Naive thymus-derived CD8-positive, alpha-beta T cell (primary cell): ENCODE measurements around the gene COQ9. TPM values are rescaled to one million over a fixed set of nuclear protein-coding genes. Genes with fewer than 3 reads are reported as not detected.
A peak's percentile ranks its signal among the peaks of the same experiment; 100 is the strongest.

Experiments
- ATAC-seq, 2 donors: fragments of 150-1000 bp; cut with Tn5 transposase in 1 of 2; sonication (Bioruptor Pico), chemical (Tn5 transposase) in 1 of 2; 1 replicate in 1 of 2; 2 replicates in 1 of 2; pipeline ENCODE4 v1.10.0; 2021; ENCODE audit warnings: mild to moderate bottlenecking in 2 of 2, moderate library complexity in 2 of 2
- POLR2A ChIA-PET: fragments of 350-600 bp; sonication (Branson Sonifier 250); formaldehyde crosslinking; loops from one replicate; lab custom pipeline; 2021; ENCODE audit warnings: antibody characterized with exemption; lab: Charles Lee
- DNase-seq, 10 donors: peaks; one replicate each; pipeline versions ENCODE4 v3.0.0 to v3.0.0-alpha.2; 2020 to 2022
- H3K27ac Mint-ChIP-seq, 10 donors: one replicate each; pipeline ENCODE4 v1.8.0; 2020 to 2022; ENCODE audit warnings: mild to moderate bottlenecking in 10 of 10, mixed read lengths in 10 of 10, moderate library complexity in 4 of 10, inconsistent platforms in 1 of 10
- H3K27me3 Mint-ChIP-seq, 5 donors: one replicate each; pipeline ENCODE4 v1.8.0; 2021 to 2022; ENCODE audit warnings: mixed read lengths in 5 of 5
- H3K36me3 Mint-ChIP-seq, 3 donors: one replicate each; pipeline ENCODE4 v1.8.0; 2020 to 2022; ENCODE audit warnings: mixed read lengths in 3 of 3, mild to moderate bottlenecking in 2 of 3, inconsistent platforms in 1 of 3
- H3K4me1 Mint-ChIP-seq, 4 donors: one replicate each; pipeline ENCODE4 v1.8.0; 2021 to 2022; ENCODE audit warnings: mixed read lengths in 4 of 4
- H3K4me3 Mint-ChIP-seq, 10 donors: one replicate each; pipeline ENCODE4 v1.8.0; 2020 to 2022; ENCODE audit warnings: mild to moderate bottlenecking in 10 of 10, mixed read lengths in 10 of 10, moderate library complexity in 6 of 10, inconsistent platforms in 1 of 10
- H3K9me3 Mint-ChIP-seq, 9 donors: one replicate each; pipeline ENCODE4 v1.8.0; 2020 to 2022; ENCODE audit warnings: mixed read lengths in 9 of 9, mild to moderate bottlenecking in 3 of 9, inconsistent platforms in 1 of 9, moderate library complexity in 1 of 9
- polyA plus RNA-seq, 3 donors: library from polyadenylated mRNA; unstranded; fragments of 300-500 nt; fragmentation: Illumina TruSeq; gene quantifications; one replicate each; pipeline ENCODE4 v1.2.3, GENCODE V29; 2021
- total RNA-seq, 8 experiments: library from RNA in 2 of 8; stranded (reverse) in 2 of 8; gene quantifications; one replicate each; pipeline ENCODE4 v1.2.3 and lab custom pipeline; 2021 to 2026

Gene COQ9
- total and polyA plus RNA-seq, 5 experiments from 2014 or later: 22.8 to 59.0 (median 35.8) TPM

- Mint-ChIP-seq H3K36me3 (peaks cover 0 to 5% (median 0%) of the 10 kb centered on the region in 3 donors), H3K27me3 (peaks cover 0 to 2% (median 0%) of the 10 kb centered on the region in 5 donors), H3K9me3 (no peaks in the 10 kb centered on the region), H3K27ac (peak overlapping the region in 2 of 10 donors; percentile 51 to 85), H3K4me3 (peak overlapping the region in 2 of 10 donors; percentile 24 to 25), H3K4me1 (peaks cover 24 to 36% (median 31%) of the 10 kb centered on the region in 4 donors)
- no peak for ATAC-seq
- POLR2A ChIA-PET: interaction anchor here (0.6 to 1.3 kb wide), 6 partner anchors 8 to 445 kb away, joined by 3 to 5 read pairs (median 4); partner anchors contain the start of genes ADGRG5 and POLR2C
- DNase-seq: no peak
Observed at GRCh38 chr16:57482845-57483545, 35.7 kb downstream of the COQ9 start.

- DNase-seq: no peak
- Mint-ChIP-seq H3K27ac (peak overlapping the region in 2 of 10 donors; percentile 38 to 74), H3K4me3 (peak overlapping the region in 4 of 10 donors; percentile 9 to 74 (median 50)), H3K27me3 (peaks cover 0 to 2% (median 0%) of the 10 kb centered on the region in 5 donors), H3K36me3 (peaks cover 0 to 2% (median 0%) of the 10 kb centered on the region in 3 donors), H3K4me1 (peaks cover 24 to 36% (median 27%) of the 10 kb centered on the region in 4 donors), H3K9me3 (no peaks in the 10 kb centered on the region)
- no peak for ATAC-seq
- POLR2A ChIA-PET: interaction anchor here (1.2 to 1.3 kb wide), 2 partner anchors 9 to 21 kb away, joined by 4 to 5 read pairs; partner anchors contain the start of gene POLR2C
Observed at GRCh38 chr16:57483725-57484514, 36.6 kb downstream of the COQ9 start.

GRCh38 chr16:57484515-57485005, 37.3 kb downstream of the COQ9 start:
- H3K27ac Mint-ChIP-seq: peak overlapping the region in 4 of 10 donors; percentile 46 to 74 (median 63)
- peaks cover 0 to 2% (median 0%) of the 10 kb centered on the region in 5 donors for H3K27me3 Mint-ChIP-seq
- H3K36me3 Mint-ChIP-seq: no peaks in the 10 kb centered on the region
- no peak for DNase-seq
- no peaks in the 10 kb centered on the region for H3K9me3 Mint-ChIP-seq
- no peak for ATAC-seq
- peak overlapping the region in 8 of 10 donors; percentile 9 to 91 (median 66) for H3K4me3 Mint-ChIP-seq
- H3K4me1 Mint-ChIP-seq: peaks cover 22 to 32% (median 23%) of the 10 kb centered on the region in 4 donors
- POLR2A ChIA-PET: interaction anchor here (1.2 to 4.5 kb wide), 3 partner anchors 21 to 53 kb away, joined by 4 to 42 read pairs (median 5); partner anchors contain the start of genes CCDC102A and POLR2C

GRCh38 chr16:57485091-57485915, 38.0 kb downstream of the COQ9 start:
- no peak for DNase-seq
- Mint-ChIP-seq H3K4me1 (peaks cover 21 to 31% (median 22%) of the 10 kb centered on the region in 4 donors), H3K36me3 (no peaks in the 10 kb centered on the region), H3K9me3 (no peaks in the 10 kb centered on the region), H3K27ac (peak overlapping the region in 8 of 10 donors; percentile 37 to 88 (median 74)), H3K27me3 (peaks cover 0 to 2% (median 0%) of the 10 kb centered on the region in 5 donors), H3K4me3 (peak overlapping the region; percentile 83 to 94 (median 88))
- no peak for ATAC-seq
- POLR2A ChIA-PET: interaction anchor here (0.5 to 4.5 kb wide), 8 partner anchors 12 to 100 kb away, joined by 3 to 42 read pairs (median 6); partner anchors contain the start of genes CCDC102A, CIAPIN1, COQ9 and POLR2C

- POLR2A ChIA-PET: interaction anchor here (1.0 to 4.5 kb wide), 7 partner anchors 11 to 56 kb away, joined by 3 to 42 read pairs (median 6); partner anchors contain the start of genes ADGRG5, CCDC102A, CIAPIN1 and COQ9
- peak within 1 kb of the TSS; percentile 35 to 88 (median 74) for H3K27ac Mint-ChIP-seq
- no peaks in the 10 kb centered on the region for H3K36me3 Mint-ChIP-seq
- peak; percentile 92 to 96 for ATAC-seq
- peaks cover 19 to 31% (median 22%) of the 10 kb centered on the region in 4 donors for H3K4me1 Mint-ChIP-seq
- no peaks in the 10 kb centered on the region for H3K27me3 Mint-ChIP-seq
- DNase-seq: peak; percentile 57 to 84 (median 69)
- peak within 1 kb of the TSS; percentile 83 to 94 (median 88) for H3K4me3 Mint-ChIP-seq
- no peaks in the 10 kb centered on the region for H3K9me3 Mint-ChIP-seq
Observed at GRCh38 chr16:57485916-57486857, 38.9 kb downstream of the COQ9 start, which contains the start of gene DOK4. TSS of gene DOK4 (minus strand) at chr16:57486493. CDS start at chr16:57479507, 6,986 bp downstream.

GRCh38 chr16:57486858-57487834, 39.9 kb downstream of the COQ9 start:
- DNase-seq: no peak
- no peaks in the 10 kb centered on the region for H3K9me3 Mint-ChIP-seq
- ATAC-seq: no peak
- H3K36me3 Mint-ChIP-seq: no peaks in the 10 kb centered on the region
- POLR2A ChIA-PET: interaction anchor here (1.0 to 4.5 kb wide), 5 partner anchors 10 to 55 kb away, joined by 3 to 42 read pairs (median 6); partner anchors contain the start of genes ADGRG5, CCDC102A, CIAPIN1 and COQ9
- peaks cover 18 to 31% (median 22%) of the 10 kb centered on the region in 4 donors for H3K4me1 Mint-ChIP-seq
- H3K4me3 Mint-ChIP-seq: peak overlapping the region; percentile 73 to 91 (median 82)
- H3K27me3 Mint-ChIP-seq: no peaks in the 10 kb centered on the region
- peak overlapping the region; percentile 35 to 87 (median 66) for H3K27ac Mint-ChIP-seq

- H3K4me3 Mint-ChIP-seq: no peak overlapping the region
- POLR2A ChIA-PET: interaction anchor here (0.6 to 1.2 kb wide), 2 partner anchors 16 to 48 kb away, joined by 3 to 6 read pairs; partner anchors contain the start of gene CCDC102A
Observed at GRCh38 chr16:57489229-57489628, 42.0 kb downstream of the COQ9 start.

GRCh38 chr16:57493767-57494166, 46.5 kb downstream of the COQ9 start:
- peak overlapping the region in 1 of 10 donors; percentile 1 for H3K4me3 Mint-ChIP-seq
- DNase-seq (no peak), ATAC-seq (no peak)
- POLR2A ChIA-PET: interaction anchor here (0.6 kb wide), 1 partner anchor 629 kb away, joined by 7 read pairs; no protein-coding TSS in a partner anchor
- H3K27ac Mint-ChIP-seq: no peak overlapping the region
- H3K9me3 Mint-ChIP-seq: no peaks in the 10 kb centered on the region
- H3K4me1 Mint-ChIP-seq: peaks cover 0 to 2% (median 0%) of the 10 kb centered on the region in 4 donors
- peaks cover 0 to 2% (median 0%) of the 10 kb centered on the region in 5 donors for H3K27me3 Mint-ChIP-seq
- H3K36me3 Mint-ChIP-seq: no peaks in the 10 kb centered on the region

More at GRCh38 chr16:57489229-57489628, 42.0 kb downstream of the COQ9 start:
- H3K9me3 Mint-ChIP-seq: no peaks in the 10 kb centered on the region
- peaks cover 18 to 31% (median 22%) of the 10 kb centered on the region in 4 donors for H3K4me1 Mint-ChIP-seq
- H3K36me3 Mint-ChIP-seq: no peaks in the 10 kb centered on the region
- H3K27ac Mint-ChIP-seq: no peak overlapping the region
- H3K27me3 Mint-ChIP-seq: no peaks in the 10 kb centered on the region
- DNase-seq: no peak
- ATAC-seq: no peak

- peak overlapping the region in 1 of 10 donors; percentile 61 for H3K27ac Mint-ChIP-seq
Observed at GRCh38 chr16:57497121-57497520, 49.8 kb downstream of the COQ9 start.

More at GRCh38 chr16:57497121-57497520, 49.8 kb downstream of the COQ9 start:
- DNase-seq (no peak), ATAC-seq (no peak)
- Mint-ChIP-seq H3K4me1 (peaks cover 6 to 21% (median 11%) of the 10 kb centered on the region in 4 donors), H3K36me3 (no peaks in the 10 kb centered on the region), H3K27me3 (peaks cover 0 to 2% (median 0%) of the 10 kb centered on the region in 5 donors), H3K9me3 (no peaks in the 10 kb centered on the region), H3K4me3 (no peak overlapping the region)
- POLR2A ChIA-PET: interaction anchor here (2.2 kb wide), 1 partner anchor 11 kb away, joined by 6 read pairs; the partner anchor contains the start of gene DOK4
